NCI-H2107 treated with DMSO at 0.1 percent for 48 hours (cell line): ENCODE measurements around the gene DCUN1D4.
A peak's percentile ranks its signal among the peaks of the same experiment; 100 is the strongest.

Experiments
- DNase-seq: peaks from one replicate; lab custom pipeline; 2025; ENCODE audit not compliant: unreplicated experiment; lab: John Stamatoyannopoulos, UW

DCUN1D4 gene

GRCh38 chr4:51842554-51843308, at the start of gene DCUN1D4:
DCUN1D4 (plus strand) TSS chr4:51843153; CDS start chr4:51843243, 90 bp downstream.
- DNase-seq, result peak; percentile 94

GRCh38 chr4:51820443-51821234, 22.3 kb upstream of the DCUN1D4 start:
- DNase-seq, result no peak

GRCh38 chr4:51825341-51825740, 17.6 kb upstream of the DCUN1D4 start:
- DNase-seq, result no peak

- no peak for DNase-seq
Observed at GRCh38 chr4:51830156-51830720, 12.7 kb upstream of the DCUN1D4 start.

- no peak for DNase-seq
Observed at GRCh38 chr4:51831133-51831532, 11.8 kb upstream of the DCUN1D4 start.

- no peak for DNase-seq
Observed at GRCh38 chr4:51833236-51833635, 9.7 kb upstream of the DCUN1D4 start.

GRCh38 chr4:51835079-51835478, 7.9 kb upstream of the DCUN1D4 start:
- no peak for DNase-seq

- no peak for DNase-seq
Observed at GRCh38 chr4:51835855-51836254, 7.1 kb upstream of the DCUN1D4 start.

- no peak for DNase-seq
Observed at GRCh38 chr4:51836549-51836948, 6.4 kb upstream of the DCUN1D4 start.

- no peak for DNase-seq
Observed at GRCh38 chr4:51840781-51841180, 2.2 kb upstream of the DCUN1D4 start.

- no peak for DNase-seq
Observed at GRCh38 chr4:51842167-51842553, 793 bp upstream of the DCUN1D4 start.

GRCh38 chr4:51843309-51844152, 578 bp downstream of the DCUN1D4 start:
- no peak for DNase-seq

GRCh38 chr4:51844153-51845054, 1.5 kb downstream of the DCUN1D4 start:
- DNase-seq, result peak; percentile 45

GRCh38 chr4:51845055-51845426, 2.1 kb downstream of the DCUN1D4 start:
- no peak for DNase-seq

GRCh38 chr4:51845711-51846110, 2.8 kb downstream of the DCUN1D4 start:
- no peak for DNase-seq

GRCh38 chr4:51849430-51849829, 6.5 kb downstream of the DCUN1D4 start:
- no peak for DNase-seq

GRCh38 chr4:51850294-51850693, 7.3 kb downstream of the DCUN1D4 start:
- DNase-seq, result no peak

- DNase-seq, result no peak
Observed at GRCh38 chr4:51851090-51851936, 8.4 kb downstream of the DCUN1D4 start.

- no peak for DNase-seq
Observed at GRCh38 chr4:51851937-51852290, 9.0 kb downstream of the DCUN1D4 start.
